ENCODE measurements around the gene RALGAPA1.

The RALGAPA1 gene

GRCh38 chr14:35810963-35811362 lies 1.9 kb upstream of the RALGAPA1 start:
- no peak for TF ChIP-seq POLR2A (IDR thresholded peaks at IDR 0.05; ENCODE audit: extremely low read depth, insufficient read length)
- TF ChIP-seq MAX (IDR thresholded peaks at IDR 0.05; ENCODE audit: low read depth, low read length): no peak
- no peak for TF ChIP-seq MYC (IDR thresholded peaks at IDR 0.05; ENCODE audit: low read depth, low read length)
- TF ChIP-seq CTCF (IDR thresholded peaks at IDR 0.05; ENCODE audit: low read depth, low read length): no peak
- no peak overlapping the region for H3K4me3 ChIP-seq (ENCODE audit: low read depth, low read length)
- DNase-seq (ENCODE audit: low read depth): no peak

- DNase-seq (ENCODE audit: low read depth): no peak
- peak overlapping the region; percentile 9 for H3K4me3 ChIP-seq (ENCODE audit: low read depth, low read length)
- TF ChIP-seq CTCF (IDR thresholded peaks at IDR 0.05; ENCODE audit: low read depth, low read length): no peak
- TF ChIP-seq POLR2A (IDR thresholded peaks at IDR 0.05; ENCODE audit: extremely low read depth, insufficient read length): no peak
- no peak for TF ChIP-seq MYC (IDR thresholded peaks at IDR 0.05; ENCODE audit: low read depth, low read length)
- TF ChIP-seq MAX (IDR thresholded peaks at IDR 0.05; ENCODE audit: low read depth, low read length): no peak
Observed at GRCh38 chr14:35809597-35809996, 502 bp upstream of the RALGAPA1 start.

GRCh38 chr14:35808076-35808637 lies 938 bp downstream of the RALGAPA1 start:
- TF ChIP-seq MAX (IDR thresholded peaks at IDR 0.05; ENCODE audit: low read depth, low read length): no peak
- no peak for TF ChIP-seq CTCF (IDR thresholded peaks at IDR 0.05; ENCODE audit: low read depth, low read length)
- TF ChIP-seq MYC (IDR thresholded peaks at IDR 0.05; ENCODE audit: low read depth, low read length): no peak
- peak; percentile 19 for DNase-seq (ENCODE audit: low read depth)
- peak overlapping the region; percentile 82 for H3K4me3 ChIP-seq (ENCODE audit: low read depth, low read length)

GRCh38 chr14:35807131-35807961 lies 1.7 kb downstream of the RALGAPA1 start:
- DNase-seq (ENCODE audit: low read depth): no peak
- TF ChIP-seq CTCF (IDR thresholded peaks at IDR 0.05; ENCODE audit: low read depth, low read length) (no peak), POLR2A (IDR thresholded peaks at IDR 0.05; ENCODE audit: extremely low read depth, insufficient read length) (no peak), MAX (IDR thresholded peaks at IDR 0.05; ENCODE audit: low read depth, low read length) (no peak), MYC (IDR thresholded peaks at IDR 0.05; ENCODE audit: low read depth, low read length) (no peak)
- peak overlapping the region; percentile 82 for H3K4me3 ChIP-seq (ENCODE audit: low read depth, low read length)

GRCh38 chr14:35806006-35806907 lies 2.8 kb downstream of the RALGAPA1 start:
- no peak for TF ChIP-seq MAX (IDR thresholded peaks at IDR 0.05; ENCODE audit: low read depth, low read length)
- TF ChIP-seq POLR2A (IDR thresholded peaks at IDR 0.05; ENCODE audit: extremely low read depth, insufficient read length): no peak
- TF ChIP-seq CTCF (IDR thresholded peaks at IDR 0.05; ENCODE audit: low read depth, low read length): no peak
- no peak for TF ChIP-seq MYC (IDR thresholded peaks at IDR 0.05; ENCODE audit: low read depth, low read length)
- DNase-seq (ENCODE audit: low read depth): no peak
- no peak overlapping the region for H3K4me3 ChIP-seq (ENCODE audit: low read depth, low read length)

All from NB4 (cell line).